ENCODE data around the gene DDX50. TPM values are rescaled to one million over a fixed set of nuclear protein-coding genes. Genes with fewer than 3 reads are reported as not detected.

DDX50 gene
- total and polyA plus RNA-seq, 2 experiments from 2014 or later, result 43.6 to 49.0 TPM

GRCh38 chr10:68878496-68878895 lies 22.6 kb upstream of the DDX50 start:
- in situ Hi-C loops (cut with MboI), result no loop called here
- Histone ChIP-seq H2AFZ (no peak overlapping the region), H3K4me3 (no peak overlapping the region), H3K4me2 (ENCODE audit: unreplicated experiment) (no peak overlapping the region), H3F3A (ENCODE audit: insufficient read depth) (no peaks in the 10 kb centered on the region), H3K9me3 (ENCODE audit: low read depth) (no peaks in the 10 kb centered on the region), H3K36me3 (ENCODE audit: low read depth) (no peaks in the 10 kb centered on the region), H3K27me3 (replicated peaks; ENCODE audit: insufficient read depth) (no peaks in the 10 kb centered on the region; the same call in 1 of the 2 replicates), H3K9me2 (ENCODE audit: insufficient read depth) (no peaks in the 10 kb centered on the region), H3K27ac (no peak overlapping the region), H3K4me1 (ENCODE audit: insufficient read depth) (no peaks in the 10 kb centered on the region), H3K9ac (no peak overlapping the region), H4K20me1 (ENCODE audit: insufficient read depth) (no peaks in the 10 kb centered on the region), H3K79me2 (ENCODE audit: insufficient read depth) (no peaks in the 10 kb centered on the region)
- no peak for TF ChIP-seq EZH2phosphoT487 (IDR thresholded peaks at IDR 0.05; ENCODE audit: insufficient read depth, low read depth)
- no peak for TF ChIP-seq EZH2 (IDR thresholded peaks at IDR 0.05; ENCODE audit: insufficient read depth, poor library complexity, severe bottlenecking)
- DNase-seq, result no peak

- Histone ChIP-seq H3K4me1 (ENCODE audit: insufficient read depth) (no peaks in the 10 kb centered on the region), H3K27ac (no peak overlapping the region), H3K27me3 (replicated peaks; ENCODE audit: insufficient read depth) (no peaks in the 10 kb centered on the region; the same call in 1 of the 2 replicates), H3K4me2 (ENCODE audit: unreplicated experiment) (no peak overlapping the region), H3F3A (ENCODE audit: insufficient read depth) (no peaks in the 10 kb centered on the region), H3K79me2 (ENCODE audit: insufficient read depth) (no peaks in the 10 kb centered on the region), H3K36me3 (ENCODE audit: low read depth) (no peaks in the 10 kb centered on the region), H3K9me3 (ENCODE audit: low read depth) (no peaks in the 10 kb centered on the region), H3K9me2 (ENCODE audit: insufficient read depth) (no peaks in the 10 kb centered on the region), H4K20me1 (ENCODE audit: insufficient read depth) (no peaks in the 10 kb centered on the region), H2AFZ (no peak overlapping the region), H3K4me3 (no peak overlapping the region), H3K9ac (no peak overlapping the region)
- DNase-seq, result no peak
- TF ChIP-seq EZH2phosphoT487 (IDR thresholded peaks at IDR 0.05; ENCODE audit: insufficient read depth, low read depth) (no peak), EZH2 (IDR thresholded peaks at IDR 0.05; ENCODE audit: insufficient read depth, poor library complexity, severe bottlenecking) (no peak)
- in situ Hi-C loops (cut with MboI), result no loop called here
- WGBS, 2 experiments (ENCODE audit: low coverage in 1 of 2, low lambda C conversion rate in 2 of 2, missing lambda C conversion rate in 2 of 2), result 81 to 91% methylated on average over 2 of the region's 2 CpGs
These were observed 21.5 kb upstream of the DDX50 start for GRCh38 chr10:68879628-68880027.

GRCh38 chr10:68880181-68880580 lies 20.9 kb upstream of the DDX50 start:
- Histone ChIP-seq H3K9me3 (ENCODE audit: low read depth) (no peaks in the 10 kb centered on the region), H3K9me2 (ENCODE audit: insufficient read depth) (no peaks in the 10 kb centered on the region), H3K27ac (no peak overlapping the region), H3K4me2 (ENCODE audit: unreplicated experiment) (no peak overlapping the region), H3K4me3 (no peak overlapping the region), H3K9ac (no peak overlapping the region), H3K79me2 (ENCODE audit: insufficient read depth) (no peaks in the 10 kb centered on the region), H3K36me3 (ENCODE audit: low read depth) (no peaks in the 10 kb centered on the region), H3K27me3 (replicated peaks; ENCODE audit: insufficient read depth) (no peaks in the 10 kb centered on the region; the same call in 1 of the 2 replicates), H4K20me1 (ENCODE audit: insufficient read depth) (no peaks in the 10 kb centered on the region), H3K4me1 (ENCODE audit: insufficient read depth) (no peaks in the 10 kb centered on the region), H2AFZ (no peak overlapping the region), H3F3A (ENCODE audit: insufficient read depth) (no peaks in the 10 kb centered on the region)
- in situ Hi-C loops (cut with MboI), result no loop called here
- 77 to 81% methylated on average over 4 of the region's 4 CpGs for WGBS, 2 experiments (ENCODE audit: low coverage in 1 of 2, low lambda C conversion rate in 2 of 2, missing lambda C conversion rate in 2 of 2)
- DNase-seq, result no peak
- no peak for TF ChIP-seq EZH2phosphoT487 (IDR thresholded peaks at IDR 0.05; ENCODE audit: insufficient read depth, low read depth)

GRCh38 chr10:68895041-68895440 lies 6.1 kb upstream of the DDX50 start:
- Histone ChIP-seq H3F3A (ENCODE audit: insufficient read depth) (peaks cover 3% of the 10 kb centered on the region), H4K20me1 (ENCODE audit: insufficient read depth) (no peaks in the 10 kb centered on the region), H3K27ac (no peak overlapping the region), H3K4me2 (ENCODE audit: unreplicated experiment) (no peak overlapping the region), H3K9me3 (ENCODE audit: low read depth) (no peaks in the 10 kb centered on the region), H2AFZ (no peak overlapping the region), H3K79me2 (ENCODE audit: insufficient read depth) (no peaks in the 10 kb centered on the region), H3K36me3 (ENCODE audit: low read depth) (no peaks in the 10 kb centered on the region), H3K4me3 (no peak overlapping the region), H3K9ac (no peak overlapping the region), H3K4me1 (ENCODE audit: insufficient read depth) (peaks cover 2% of the 10 kb centered on the region; the same call in 1 of the 2 replicates), H3K9me2 (ENCODE audit: insufficient read depth) (no peaks in the 10 kb centered on the region), H3K27me3 (replicated peaks; ENCODE audit: insufficient read depth) (no peaks in the 10 kb centered on the region)
- TF ChIP-seq EZH2phosphoT487 (IDR thresholded peaks at IDR 0.05; ENCODE audit: insufficient read depth, low read depth) (no peak), EZH2 (IDR thresholded peaks at IDR 0.05; ENCODE audit: insufficient read depth, poor library complexity, severe bottlenecking) (no peak)
- WGBS, 2 experiments (ENCODE audit: low coverage in 1 of 2, low lambda C conversion rate in 2 of 2, missing lambda C conversion rate in 2 of 2), result 95 to 100% methylated on average over 2 of the region's 2 CpGs
- DNase-seq, result no peak
- in situ Hi-C loops (cut with MboI), result no loop called here

GRCh38 chr10:68897336-68897741 lies 3.8 kb upstream of the DDX50 start:
- H3K4me1 ChIP-seq (ENCODE audit: insufficient read depth), result peaks cover 8% of the 10 kb centered on the region
- H4K20me1 ChIP-seq (ENCODE audit: insufficient read depth), result no peaks in the 10 kb centered on the region
- no peaks in the 10 kb centered on the region for H3K9me3 ChIP-seq (ENCODE audit: low read depth)
- no peak overlapping the region for H3K4me3 ChIP-seq
- no peak overlapping the region for H3K4me2 ChIP-seq (ENCODE audit: unreplicated experiment)
- DNase-seq, result peak; percentile 84
- no peaks in the 10 kb centered on the region for H3K36me3 ChIP-seq (ENCODE audit: low read depth)
- no peaks in the 10 kb centered on the region for H3K27me3 ChIP-seq (replicated peaks; ENCODE audit: insufficient read depth)
- no peak overlapping the region for H3K9ac ChIP-seq
- H2AFZ ChIP-seq, result peak overlapping the region; percentile 97
- WGBS, 2 experiments (ENCODE audit: low coverage in 1 of 2, low lambda C conversion rate in 2 of 2, missing lambda C conversion rate in 2 of 2), result 32 to 36% methylated on average over 3 of the region's 3 CpGs
- no peak overlapping the region for H3K27ac ChIP-seq
- no peak for TF ChIP-seq EZH2phosphoT487 (IDR thresholded peaks at IDR 0.05; ENCODE audit: insufficient read depth, low read depth)
- TF ChIP-seq EZH2 (IDR thresholded peaks at IDR 0.05; ENCODE audit: insufficient read depth, poor library complexity, severe bottlenecking), result no peak
- H3K79me2 ChIP-seq (ENCODE audit: insufficient read depth), result peaks cover 11% of the 10 kb centered on the region
- in situ Hi-C loops (cut with MboI), result no loop called here
- H3K9me2 ChIP-seq (ENCODE audit: insufficient read depth), result no peaks in the 10 kb centered on the region
- H3F3A ChIP-seq (ENCODE audit: insufficient read depth), result peaks cover 8% of the 10 kb centered on the region
